Activated naive CD4-positive, alpha-beta T cell treated with anti-CD3 and anti-CD28 coated beads, Interleukin-2, amount 50 U/mL, for 72 hours (primary cell): ENCODE results near the gene AHDC1. TPM values are rescaled to one million over a fixed set of nuclear protein-coding genes. Genes with fewer than 3 reads are reported as not detected.

ENCODE experiments used
- ATAC-seq, 2 donors: fragments of 150-1000 bp; cut with Tn5 transposase; 2 replicates each; pipeline ENCODE4 v1.10.0; 2021; ENCODE audit warnings: mild to moderate bottlenecking in 2 of 2, moderate library complexity in 2 of 2
- DNase-seq, 2 donors: peaks; one replicate each; pipeline ENCODE4 v3.0.0; 2021 to 2022; ENCODE audit warnings: low spot score in 2 of 2
- H3K27ac Mint-ChIP-seq, 2 donors: one replicate each; pipeline ENCODE4 v1.8.0; 2022; ENCODE audit warnings: mild to moderate bottlenecking in 2 of 2, mixed read lengths in 2 of 2
- H3K36me3 Mint-ChIP-seq, 2 donors: one replicate each; pipeline ENCODE4 v1.8.0; 2022; ENCODE audit warnings: mixed read lengths in 2 of 2
- H3K9me3 Mint-ChIP-seq, 2 donors: one replicate each; pipeline ENCODE4 v1.8.0; 2022; ENCODE audit warnings: mixed read lengths in 2 of 2
- total RNA-seq, 2 donors: library from RNA; stranded (reverse); gene quantifications; one replicate each; pipeline ENCODE4 v1.2.3, GENCODE V29; 2022

Gene AHDC1
- total RNA-seq, 2 donors from 2014 or later, result 12.8 to 16.5 TPM

GRCh38 chr1:27605796-27606707 is 2.1 kb upstream of the AHDC1 start:
- DNase-seq (peak in 1 of 2 donors; percentile 68), ATAC-seq (no peak)
- H3K36me3 Mint-ChIP-seq, result no peaks in the 10 kb centered on the region
- H3K9me3 Mint-ChIP-seq, result no peaks in the 10 kb centered on the region
- peak overlapping the region in 1 of 2 donors; percentile 40 for H3K27ac Mint-ChIP-seq

GRCh38 chr1:27605300-27605766 is 1.4 kb upstream of the AHDC1 start:
- no peak for ATAC-seq
- H3K36me3 Mint-ChIP-seq, result no peaks in the 10 kb centered on the region

GRCh38 chr1:27604579-27605299 is 795 bp upstream of the AHDC1 start:
- no peak overlapping the region for H3K27ac Mint-ChIP-seq
- H3K36me3 Mint-ChIP-seq, result no peaks in the 10 kb centered on the region
- no peak for DNase-seq
- no peak for ATAC-seq
- H3K9me3 Mint-ChIP-seq, result no peaks in the 10 kb centered on the region

More at GRCh38 chr1:27605300-27605766, 1.4 kb upstream of the AHDC1 start:
- DNase-seq, result no peak
- no peaks in the 10 kb centered on the region for H3K9me3 Mint-ChIP-seq
- H3K27ac Mint-ChIP-seq, result no peak overlapping the region

- no peaks in the 10 kb centered on the region for H3K9me3 Mint-ChIP-seq
- ATAC-seq (peak; percentile 5 to 13), DNase-seq (no peak)
- H3K27ac Mint-ChIP-seq, result peak overlapping the region in 1 of 2 donors; percentile 57
- H3K36me3 Mint-ChIP-seq, result no peaks in the 10 kb centered on the region
These were observed 649 bp downstream of the AHDC1 start for GRCh38 chr1:27603309-27603680.

- DNase-seq, result no peak
- Mint-ChIP-seq H3K27ac (peak overlapping the region in 1 of 2 donors; percentile 45), H3K9me3 (no peaks in the 10 kb centered on the region), H3K36me3 (no peaks in the 10 kb centered on the region)
- no peak for ATAC-seq
These were observed 1.3 kb downstream of the AHDC1 start for GRCh38 chr1:27602462-27603308.

GRCh38 chr1:27601771-27602461 is 2.0 kb downstream of the AHDC1 start:
- H3K27ac Mint-ChIP-seq, result no peak overlapping the region

GRCh38 chr1:27601321-27601770 is 2.6 kb downstream of the AHDC1 start:
- ATAC-seq (no peak), DNase-seq (no peak)
- Mint-ChIP-seq H3K27ac (no peak overlapping the region), H3K9me3 (no peaks in the 10 kb centered on the region), H3K36me3 (no peaks in the 10 kb centered on the region)

More at GRCh38 chr1:27601771-27602461, 2.0 kb downstream of the AHDC1 start:
- DNase-seq (no peak), ATAC-seq (peak in 1 of 2 donors; percentile 2)
- Mint-ChIP-seq H3K9me3 (no peaks in the 10 kb centered on the region), H3K36me3 (no peaks in the 10 kb centered on the region)

GRCh38 chr1:27600498-27601175 is 3.3 kb downstream of the AHDC1 start:
- peak overlapping the region in 1 of 2 donors; percentile 59 for H3K27ac Mint-ChIP-seq
- no peaks in the 10 kb centered on the region for H3K36me3 Mint-ChIP-seq
- H3K9me3 Mint-ChIP-seq, result no peaks in the 10 kb centered on the region
- no peak for ATAC-seq
- DNase-seq, result no peak

- DNase-seq (no peak), ATAC-seq (no peak)
- H3K36me3 Mint-ChIP-seq, result no peaks in the 10 kb centered on the region
- no peaks in the 10 kb centered on the region for H3K9me3 Mint-ChIP-seq
- peak overlapping the region; percentile 59 to 94 for H3K27ac Mint-ChIP-seq
These were observed 4.1 kb downstream of the AHDC1 start for GRCh38 chr1:27599605-27600497.

- no peaks in the 10 kb centered on the region for H3K9me3 Mint-ChIP-seq
These were observed 4.9 kb downstream of the AHDC1 start for GRCh38 chr1:27598902-27599528.

GRCh38 chr1:27598295-27598687 is 5.7 kb downstream of the AHDC1 start:
- Mint-ChIP-seq H3K36me3 (no peaks in the 10 kb centered on the region), H3K27ac (no peak overlapping the region), H3K9me3 (no peaks in the 10 kb centered on the region)
- DNase-seq, result no peak
- ATAC-seq, result no peak

More at GRCh38 chr1:27598902-27599528, 4.9 kb downstream of the AHDC1 start:
- Mint-ChIP-seq H3K36me3 (no peaks in the 10 kb centered on the region), H3K27ac (peak overlapping the region; percentile 59)
- DNase-seq (peak in 1 of 2 donors; percentile 50), ATAC-seq (peak; percentile 30 to 42)

- no peak for ATAC-seq
- Mint-ChIP-seq H3K9me3 (no peaks in the 10 kb centered on the region), H3K36me3 (no peaks in the 10 kb centered on the region), H3K27ac (peak overlapping the region in 1 of 2 donors; percentile 27)
- no peak for DNase-seq
These were observed 6.2 kb downstream of the AHDC1 start for GRCh38 chr1:27597516-27598294.

- ATAC-seq (no peak), DNase-seq (no peak)
- Mint-ChIP-seq H3K9me3 (no peaks in the 10 kb centered on the region), H3K27ac (no peak overlapping the region), H3K36me3 (no peaks in the 10 kb centered on the region)
These were observed 7.0 kb downstream of the AHDC1 start for GRCh38 chr1:27596986-27597385.
